GM10847 (cell line): ENCODE data around the gene MCTP1.

Experiments used
- POLR2A ChIP-seq: IDR thresholded peaks from 2 replicates; pipeline ENCODE4 v1.6.1; 2011; ENCODE audit not compliant: insufficient read length; ENCODE audit errors: extremely low read depth

Gene MCTP1

DNA sequence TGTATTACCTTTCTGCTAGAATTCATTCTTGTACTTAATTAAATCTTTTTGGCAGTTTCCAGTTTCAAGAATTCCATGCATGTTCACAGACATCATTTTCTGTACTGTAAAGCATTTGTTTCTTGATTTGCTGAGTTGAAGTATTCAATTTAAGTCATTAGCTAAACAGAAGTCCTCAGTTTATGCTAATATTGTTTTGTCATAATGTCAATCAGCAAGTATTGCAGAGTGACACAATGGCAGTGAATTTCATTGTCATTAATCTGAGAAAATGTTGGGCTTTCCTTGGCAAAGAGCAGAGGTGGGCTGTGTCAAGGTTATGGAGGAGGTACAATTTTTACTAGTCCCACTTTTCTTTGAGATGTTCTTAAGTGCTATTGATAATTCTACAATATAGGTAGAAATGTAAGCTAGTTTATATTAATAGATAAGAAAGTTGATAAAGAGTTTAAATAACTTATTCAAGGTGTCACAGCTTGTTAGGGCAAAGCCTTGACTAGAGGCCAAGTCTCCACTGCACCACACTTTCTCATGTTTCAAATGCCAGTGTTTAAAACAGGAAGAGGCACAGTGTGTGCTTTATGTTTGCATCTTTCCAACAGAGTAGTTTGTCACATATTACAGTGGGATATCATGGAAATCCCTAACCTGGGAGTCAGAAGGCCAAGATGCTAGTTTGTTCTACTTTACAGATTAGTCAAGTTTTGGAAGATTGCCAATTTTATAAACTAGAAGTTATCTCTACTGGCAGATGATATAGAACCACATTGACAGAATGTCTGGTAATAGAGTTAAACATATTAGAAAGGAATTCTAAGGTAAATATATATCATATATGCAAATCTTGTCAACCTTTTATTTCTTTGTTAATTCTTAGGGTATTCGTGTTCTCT lies 610.2 kb downstream of the MCTP1 start:
- no peak for TF ChIP-seq POLR2A

DNA sequence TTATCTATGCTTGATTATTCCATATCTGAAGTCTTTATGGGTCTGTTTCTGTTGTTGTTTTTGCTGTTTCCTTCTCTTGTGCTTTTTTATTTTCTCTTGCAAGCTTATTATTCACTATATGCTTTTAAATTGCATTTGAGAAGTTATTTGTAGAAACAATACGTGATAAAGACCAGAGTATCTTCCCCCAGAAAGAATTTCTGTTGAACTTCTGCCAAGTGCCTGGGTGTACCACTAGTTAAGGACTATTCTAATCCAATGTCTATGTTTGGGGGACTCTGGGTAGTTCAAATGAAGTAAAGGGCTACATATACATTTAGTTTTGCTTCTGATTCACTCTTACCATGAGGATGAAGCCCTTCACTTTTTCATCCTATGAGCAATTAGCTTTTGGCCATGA lies 612.1 kb downstream of the MCTP1 start:
- TF ChIP-seq POLR2A = no peak

DNA sequence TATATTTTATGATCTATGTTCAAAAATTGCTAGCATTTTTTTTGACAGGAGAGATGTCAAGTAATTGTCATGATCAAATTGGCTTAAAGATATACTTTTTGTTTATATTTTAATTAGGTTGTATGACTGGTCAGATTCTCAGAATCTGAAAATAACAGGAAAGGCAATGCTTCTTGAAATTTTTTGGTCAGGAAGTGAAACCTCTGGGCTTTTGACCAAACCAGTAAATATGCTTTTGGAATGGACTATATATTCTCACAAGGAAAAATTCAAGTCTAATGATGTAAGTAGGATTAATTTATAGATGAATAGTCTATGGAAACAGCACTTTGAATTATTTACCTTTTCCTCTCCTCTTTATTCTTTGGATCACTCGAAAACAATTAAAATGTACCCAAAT lies 614.2 kb downstream of the MCTP1 start:
- TF ChIP-seq POLR2A = no peak

DNA sequence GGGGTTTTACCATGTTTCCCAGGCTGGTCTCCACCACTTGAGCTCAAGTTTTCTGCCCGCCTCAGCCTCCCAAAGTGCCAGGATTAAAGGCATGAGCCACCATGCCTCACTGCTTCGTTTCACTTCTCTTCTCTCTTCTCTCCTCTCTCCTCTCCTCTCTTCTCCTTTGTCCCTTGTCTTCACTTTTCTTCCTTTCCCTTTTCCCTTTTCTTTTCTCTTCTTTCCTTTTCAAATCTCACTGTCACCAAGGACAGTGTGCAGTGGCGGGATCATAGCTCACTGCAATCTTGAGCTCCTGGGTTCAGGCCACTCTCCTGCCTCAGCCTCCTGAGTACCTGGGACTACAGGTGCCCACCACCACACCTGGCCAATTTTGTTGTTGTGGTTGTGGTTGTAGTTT lies 617.0 kb downstream of the MCTP1 start:
- no peak for TF ChIP-seq POLR2A

DNA sequence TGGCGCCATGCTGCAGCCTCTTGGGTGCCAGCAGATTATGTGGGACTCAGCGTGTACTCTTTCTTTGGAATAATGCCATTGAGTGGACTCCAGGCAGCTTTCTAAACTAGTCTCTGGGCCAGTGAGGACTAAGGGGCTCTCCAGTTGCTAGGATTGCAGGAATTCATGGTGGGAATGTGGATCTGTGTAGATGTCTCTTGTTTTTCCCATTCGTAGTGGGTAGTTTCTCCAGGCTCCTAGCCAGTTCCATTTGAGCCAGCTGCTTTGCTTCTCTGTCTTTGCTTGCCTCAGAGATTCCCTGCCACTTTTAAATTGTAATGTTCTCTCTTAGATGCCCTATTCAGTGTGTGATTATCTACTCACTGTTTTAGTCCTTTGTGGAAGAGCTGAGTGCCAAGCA lies 623.8 kb downstream of the MCTP1 start:
- TF ChIP-seq POLR2A = no peak

DNA sequence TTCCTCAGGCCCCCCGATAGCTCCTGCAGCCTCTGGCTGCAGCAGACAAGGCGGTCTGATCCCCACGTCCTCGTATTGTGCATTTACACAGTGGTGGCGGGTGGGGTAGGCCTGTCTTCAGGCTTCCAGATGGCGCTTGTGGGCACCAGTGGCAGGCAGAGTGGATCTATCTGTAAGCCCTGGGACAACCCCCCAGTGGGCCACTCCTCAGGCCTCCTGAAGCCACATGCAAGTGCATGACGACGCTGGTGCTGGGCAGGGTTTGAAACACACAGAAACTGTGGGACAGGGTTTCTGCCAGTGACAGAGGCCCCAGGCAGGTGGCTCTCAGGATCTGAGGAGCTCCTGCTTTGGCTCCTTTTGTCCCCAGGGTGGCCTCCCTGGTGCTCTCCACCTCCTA lies 624.4 kb downstream of the MCTP1 start:
- no peak for TF ChIP-seq POLR2A

DNA sequence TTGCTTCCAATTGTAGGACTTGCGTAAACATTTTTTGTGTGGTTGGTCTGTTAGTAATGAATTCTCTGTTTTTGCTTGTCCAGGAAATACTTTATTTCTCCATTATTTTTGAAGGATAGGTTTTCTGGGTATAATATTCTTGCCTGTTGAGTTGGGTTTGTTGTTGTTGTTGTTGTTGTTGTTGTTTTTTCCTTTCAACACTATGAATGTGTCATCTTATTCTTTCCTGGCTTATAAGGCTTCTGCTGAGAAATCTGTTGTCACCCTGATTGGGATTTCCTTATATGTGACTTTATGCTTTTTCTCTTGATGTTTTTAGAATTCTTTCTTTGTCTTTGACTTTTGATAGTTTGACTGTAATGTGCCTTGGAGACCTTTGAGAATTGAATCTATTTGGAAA lies 626.6 kb downstream of the MCTP1 start:
- no peak for TF ChIP-seq POLR2A
